Erythroblast (primary cell): ENCODE results near the gene CEP83.
"Not testable (repeated sequence)": the region's sequence is repeated elsewhere in the genome, so short reads cannot be mapped to it uniquely, and the experiment has no call there.

Source experiments
- GATA1 ChIP-seq: IDR thresholded peaks from 2 replicates; pipeline ENCODE4 v1.6.1; 2011; ENCODE audit warnings: low read depth, mild to moderate bottlenecking, control low read depth, low read length, moderate library complexity
- POLR2A ChIP-seq: IDR thresholded peaks from 2 replicates; pipeline ENCODE4 v1.6.1; 2011; ENCODE audit warnings: mild to moderate bottlenecking, low read length

GRCh38 chr12:94454318-94454717, 5.3 kb downstream of the CEP83 start:
- TF ChIP-seq POLR2A, GATA1: not testable (repeated sequence)
